GM19395 (cell line): ENCODE measurements around the gene DCC.
A peak's percentile ranks its signal among the peaks of the same experiment; 100 is the strongest.

Experiments used
- ATAC-seq: cut with Tn5 transposase; IDR thresholded peaks from one replicate; pipeline ENCODE4 v1.9.1; 2021; ENCODE audit warnings: mild to moderate bottlenecking, moderate library complexity; ENCODE audit not compliant: unreplicated experiment

The DCC gene

GRCh38 chr18:53541924-53542323 lies 1201.9 kb downstream of the DCC start:
- ATAC-seq: no peak

- ATAC-seq: no peak
Observed at GRCh38 chr18:53543711-53544110, 1203.7 kb downstream of the DCC start.

- ATAC-seq: no peak
Observed at GRCh38 chr18:53544917-53545316, 1204.9 kb downstream of the DCC start.

GRCh38 chr18:53551868-53552426 lies 1212.0 kb downstream of the DCC start:
- no peak for ATAC-seq

- no peak for ATAC-seq
Observed at GRCh38 chr18:53553030-53553429, 1213.0 kb downstream of the DCC start.

GRCh38 chr18:53556450-53556849 lies 1216.5 kb downstream of the DCC start:
- no peak for ATAC-seq

- ATAC-seq: no peak
Observed at GRCh38 chr18:53560546-53560945, 1220.5 kb downstream of the DCC start.

GRCh38 chr18:53566626-53567025 lies 1226.6 kb downstream of the DCC start:
- ATAC-seq: no peak

- peak; percentile 67 for ATAC-seq
Observed at GRCh38 chr18:53567929-53568574, 1228.1 kb downstream of the DCC start.
